Loucy (cell line): ENCODE results near the gene CCDC112.
"Not testable (repeated sequence)": the region's sequence is repeated elsewhere in the genome, so short reads cannot be mapped to it uniquely, and the experiment has no call there.

Experiments
- H2AFZ ChIP-seq: fragments of 200-600 bp; sonication (generic); 2 replicates; pipeline ENCODE4 v1.6.0; 2016; ENCODE audit warnings: antibody characterized with exemption, mild to moderate bottlenecking, low read length, moderate library complexity
- H3F3A ChIP-seq: fragments of 200-600 bp; 2 replicates; pipeline ENCODE4 v1.6.0; 2016; ENCODE audit warnings: antibody characterized with exemption, low read depth, mild to moderate bottlenecking
- H3K27me3 ChIP-seq: fragments of 200-600 bp; sonication (generic); 2 replicates; pipeline ENCODE4 v1.6.1; 2014; ENCODE audit warnings: low read length, mild to moderate bottlenecking; ENCODE audit not compliant: insufficient read depth, poor library complexity, severe bottlenecking
- H3K36me3 ChIP-seq: fragments of 200-600 bp; sonication (generic); 2 replicates; pipeline ENCODE4 v1.6.1; 2016; ENCODE audit warnings: low read length; ENCODE audit not compliant: insufficient read depth
- H3K4me1 ChIP-seq: fragments of 200-600 bp; sonication (generic); 2 replicates; pipeline ENCODE4 v1.5.1; 2014; ENCODE audit warnings: low read length, mild to moderate bottlenecking; ENCODE audit not compliant: insufficient read depth, poor library complexity, severe bottlenecking
- H3K4me2 ChIP-seq: fragments of 200-600 bp; sonication (generic); 2 replicates; pipeline ENCODE4 v1.6.0; 2014; ENCODE audit warnings: antibody characterized with exemption, low read length, low read depth, mild to moderate bottlenecking; ENCODE audit not compliant: poor library complexity, severe bottlenecking
- H3K4me3 ChIP-seq: fragments of 200-600 bp; sonication (generic); 2 replicates; pipeline ENCODE4 v1.5.1; 2014; ENCODE audit warnings: low read length, mild to moderate bottlenecking, mixed read lengths; ENCODE audit not compliant: poor library complexity, severe bottlenecking
- H3K79me2 ChIP-seq: fragments of 200-600 bp; sonication (generic); 2 replicates; pipeline ENCODE4 v1.6.1; 2014; ENCODE audit warnings: low read length; ENCODE audit not compliant: insufficient read depth
- H3K9ac ChIP-seq: fragments of 200-600 bp; sonication (generic); 2 replicates; pipeline ENCODE4 v1.6.0; 2014; ENCODE audit warnings: mild to moderate bottlenecking, low read depth, low read length, moderate library complexity; ENCODE audit not compliant: poor library complexity, severe bottlenecking
- H3K9me2 ChIP-seq: fragments of 200-600 bp; sonication (generic); replicated peaks from 2 replicates; pipeline ENCODE4 v1.6.1; 2016; ENCODE audit warnings: low read depth, low read length, mixed read lengths
- H3K9me3 ChIP-seq: fragments of 200-600 bp; sonication (generic); 2 replicates; pipeline ENCODE4 v1.6.1; 2014; ENCODE audit warnings: mild to moderate bottlenecking, antibody characterized with exemption, low read length, low read depth; ENCODE audit not compliant: insufficient read depth
- H4K20me1 ChIP-seq: fragments of 200-600 bp; sonication (generic); 2 replicates; pipeline ENCODE4 v1.6.0; 2014; ENCODE audit warnings: antibody characterized with exemption, low read length, mild to moderate bottlenecking; ENCODE audit not compliant: insufficient read depth, poor library complexity, severe bottlenecking
- EZH2phosphoT487 ChIP-seq: fragments of 200-600 bp; IDR thresholded peaks from 2 replicates; pipeline ENCODE4 v1.6.1; 2018; ENCODE audit warnings: antibody characterized with exemption, mild to moderate bottlenecking, moderate library complexity, borderline replicate concordance
- TF ChIP-seq, protein P1 (sequence below): fragments of 200-600 bp; sonication (generic); conservative IDR thresholded peaks from 2 replicates; pipeline ENCODE4 v1.5.1; 2014; ENCODE audit warnings: mild to moderate bottlenecking, antibody characterized with exemption, low read length

Gene CCDC112

DNA sequence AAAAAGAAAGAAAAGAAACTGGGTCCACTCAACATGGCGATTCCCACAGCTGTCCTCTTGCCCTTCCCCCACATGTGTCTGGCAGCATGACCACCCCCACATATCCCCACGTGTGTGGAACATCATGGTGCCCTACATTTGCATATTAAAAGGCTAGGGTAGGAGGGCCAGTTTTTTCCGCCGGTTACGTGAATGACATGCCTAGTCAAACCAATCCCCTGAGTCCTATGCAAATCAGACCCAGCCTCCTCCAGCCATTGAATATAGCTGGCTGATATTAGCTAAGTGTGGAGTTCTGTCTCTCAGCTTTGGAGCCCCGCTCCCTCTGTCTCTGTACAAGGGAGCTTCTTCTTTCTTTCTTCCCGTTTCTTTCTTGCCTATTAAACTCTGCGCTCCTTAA lies 33.0 kb upstream of the CCDC112 start:
- Histone ChIP-seq H3K9me2 (no peaks in the 10 kb centered on the region), H3K27me3 (no peaks in the 10 kb centered on the region), H3K9me3 (no peaks in the 10 kb centered on the region), H3K79me2 (no peaks in the 10 kb centered on the region), H3K4me3 (no peak overlapping the region), H3K9ac (no peak overlapping the region), H2AFZ (no peak overlapping the region), H3F3A (no peaks in the 10 kb centered on the region), H3K4me2 (no peak overlapping the region), H3K4me1 (no peaks in the 10 kb centered on the region), H4K20me1 (no peaks in the 10 kb centered on the region), H3K36me3 (no peaks in the 10 kb centered on the region)
- no peak for TF ChIP-seq EZH2phosphoT487
- TF ChIP-seq, protein P1, sequence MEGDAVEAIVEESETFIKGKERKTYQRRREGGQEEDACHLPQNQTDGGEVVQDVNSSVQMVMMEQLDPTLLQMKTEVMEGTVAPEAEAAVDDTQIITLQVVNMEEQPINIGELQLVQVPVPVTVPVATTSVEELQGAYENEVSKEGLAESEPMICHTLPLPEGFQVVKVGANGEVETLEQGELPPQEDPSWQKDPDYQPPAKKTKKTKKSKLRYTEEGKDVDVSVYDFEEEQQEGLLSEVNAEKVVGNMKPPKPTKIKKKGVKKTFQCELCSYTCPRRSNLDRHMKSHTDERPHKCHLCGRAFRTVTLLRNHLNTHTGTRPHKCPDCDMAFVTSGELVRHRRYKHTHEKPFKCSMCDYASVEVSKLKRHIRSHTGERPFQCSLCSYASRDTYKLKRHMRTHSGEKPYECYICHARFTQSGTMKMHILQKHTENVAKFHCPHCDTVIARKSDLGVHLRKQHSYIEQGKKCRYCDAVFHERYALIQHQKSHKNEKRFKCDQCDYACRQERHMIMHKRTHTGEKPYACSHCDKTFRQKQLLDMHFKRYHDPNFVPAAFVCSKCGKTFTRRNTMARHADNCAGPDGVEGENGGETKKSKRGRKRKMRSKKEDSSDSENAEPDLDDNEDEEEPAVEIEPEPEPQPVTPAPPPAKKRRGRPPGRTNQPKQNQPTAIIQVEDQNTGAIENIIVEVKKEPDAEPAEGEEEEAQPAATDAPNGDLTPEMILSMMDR = no peak

DNA sequence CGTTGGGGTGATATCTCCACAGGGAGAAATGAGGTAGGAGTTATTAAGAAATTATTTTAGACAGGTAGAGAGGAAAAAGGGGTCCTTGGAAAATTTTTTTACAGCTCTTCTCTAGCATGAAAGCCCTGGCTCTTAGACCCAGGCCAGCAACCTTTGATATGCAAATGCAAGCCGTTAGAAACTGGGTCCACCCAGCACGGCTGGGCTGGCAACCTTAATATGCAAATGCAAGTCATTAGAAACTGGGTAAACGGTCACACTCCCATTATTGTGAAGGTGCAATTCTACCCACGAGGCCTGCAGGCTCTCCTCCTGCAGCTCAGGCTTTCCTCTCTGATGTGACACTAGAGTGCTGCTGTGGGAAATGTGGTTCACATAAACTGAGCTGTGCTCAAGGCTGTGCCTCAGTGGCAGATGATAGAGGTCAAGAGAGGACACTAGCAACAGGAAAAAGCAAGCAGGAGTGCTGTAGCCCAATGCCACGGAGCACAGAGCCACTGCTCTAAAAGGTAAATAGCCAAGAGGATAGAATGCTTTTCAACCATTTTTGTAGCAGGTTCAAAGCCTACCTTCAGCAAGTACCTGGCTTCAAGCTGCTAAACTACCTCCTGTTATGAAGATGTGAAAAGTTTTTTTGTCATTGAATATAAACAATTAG lies 32.3 kb upstream of the CCDC112 start:
- not testable (repeated sequence) for H4K20me1 ChIP-seq, H3F3A ChIP-seq, H3K9me3 ChIP-seq, H3K36me3 ChIP-seq, H3K9me2 ChIP-seq, H3K4me1 ChIP-seq, H3K4me3 ChIP-seq, H2AFZ ChIP-seq, H3K79me2 ChIP-seq, H3K4me2 ChIP-seq, H3K9ac ChIP-seq, H3K27me3 ChIP-seq

DNA sequence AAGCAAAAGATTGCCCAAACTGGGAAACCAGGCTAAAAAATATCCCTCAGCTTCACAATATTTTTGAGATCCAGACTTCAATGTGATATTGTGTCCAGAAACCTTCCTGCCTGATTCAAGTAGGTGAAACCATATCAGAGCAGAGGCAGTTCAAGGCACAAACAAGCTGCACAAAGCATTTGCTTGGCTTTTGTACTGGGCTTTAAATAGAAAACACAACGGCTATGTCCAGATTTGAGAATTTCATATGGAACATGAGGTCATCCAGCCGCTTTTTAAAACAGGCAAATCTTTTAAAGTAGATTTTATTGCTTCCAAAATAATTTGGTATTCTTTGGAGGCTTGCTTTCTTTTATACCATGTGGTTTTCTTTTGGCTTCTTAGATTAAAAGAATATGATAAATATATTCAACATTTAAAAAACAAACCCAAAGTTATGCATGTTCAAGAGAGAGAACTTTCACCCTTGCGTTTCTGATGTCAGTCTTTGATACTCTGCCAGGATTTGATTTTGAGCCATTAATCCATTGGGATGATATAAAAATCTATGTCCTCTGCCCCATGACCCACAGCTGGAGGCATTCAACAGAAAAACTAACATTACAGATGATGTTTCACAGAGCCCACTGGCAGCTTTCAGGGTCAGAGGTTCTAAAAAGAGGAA lies 29.0 kb upstream of the CCDC112 start:
- Histone ChIP-seq H3K27me3 (no peaks in the 10 kb centered on the region), H3K36me3 (no peaks in the 10 kb centered on the region), H3K4me2 (no peak overlapping the region), H3K79me2 (no peaks in the 10 kb centered on the region), H3K9me2 (no peaks in the 10 kb centered on the region), H4K20me1 (no peaks in the 10 kb centered on the region), H3K4me3 (no peak overlapping the region), H2AFZ (no peak overlapping the region), H3F3A (no peaks in the 10 kb centered on the region), H3K4me1 (no peaks in the 10 kb centered on the region), H3K9ac (no peak overlapping the region), H3K9me3 (no peaks in the 10 kb centered on the region)
- TF ChIP-seq, protein P1 = no peak
- no peak for TF ChIP-seq EZH2phosphoT487

DNA sequence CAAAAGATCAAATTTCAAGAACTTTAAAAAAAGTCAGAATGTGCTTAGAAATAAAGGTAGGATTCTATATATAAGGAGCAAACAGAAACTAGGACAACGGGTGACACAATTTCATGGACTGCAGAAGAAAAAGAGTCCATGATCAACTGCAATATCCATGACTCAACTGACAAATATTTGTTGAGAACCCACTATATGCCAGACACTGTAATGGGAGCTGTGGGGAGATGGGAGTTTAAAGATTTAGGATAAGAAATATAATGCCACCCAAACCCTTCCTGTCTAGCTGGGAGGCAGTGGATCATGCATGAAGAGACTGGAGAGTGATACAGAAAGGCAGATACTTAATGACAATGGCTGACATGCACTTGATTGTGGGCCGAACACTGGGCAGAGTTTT lies 27.6 kb upstream of the CCDC112 start:
- H3K4me3 ChIP-seq = no peak overlapping the region
- H3K4me1 ChIP-seq = no peaks in the 10 kb centered on the region
- no peaks in the 10 kb centered on the region for H3F3A ChIP-seq
- no peaks in the 10 kb centered on the region for H3K27me3 ChIP-seq
- H3K9me3 ChIP-seq = no peaks in the 10 kb centered on the region
- no peak for TF ChIP-seq EZH2phosphoT487
- TF ChIP-seq, protein P1 = no peak
- no peak overlapping the region for H3K9ac ChIP-seq
- no peak overlapping the region for H3K4me2 ChIP-seq
- H4K20me1 ChIP-seq = no peaks in the 10 kb centered on the region
- no peak overlapping the region for H2AFZ ChIP-seq
- H3K79me2 ChIP-seq = no peaks in the 10 kb centered on the region
- H3K36me3 ChIP-seq = no peaks in the 10 kb centered on the region
- H3K9me2 ChIP-seq = no peaks in the 10 kb centered on the region
